HCT116 (cell line): ENCODE measurements around the gene DNAJC25. TPM values are rescaled to one million over a fixed set of nuclear protein-coding genes. Genes with fewer than 3 reads are reported as not detected.

ENCODE experiments used
- ATAC-seq: fragments of 200-7000 bp; cut with Tn5 transposase; 2 replicates; pipeline ENCODE4 v1.9.1; 2020; ENCODE audit warnings: mild to moderate bottlenecking, moderate library complexity
- BruUV-seq: library from RNA; stranded (reverse); fragments of 400-500 nt; replicated peaks from 2 replicates; lab custom pipeline; 2021; lab: Mats Ljungman, UMichigan
- CTCF ChIA-PET: fragments of 300-600 bp; sonication (Branson Sonifier 250); formaldehyde crosslinking; loops from one replicate; lab custom pipeline; 2021; ENCODE audit warnings: antibody characterized with exemption; lab: Charles Lee
- POLR2A ChIA-PET: fragments of 300-600, 350-600 bp; sonication (Branson Sonifier 250); formaldehyde crosslinking; loops from one replicate; lab custom pipeline; 2021; ENCODE audit warnings: antibody characterized with exemption; lab: Charles Lee
- RAD21 ChIA-PET, 2 experiments: fragments of 300-600 bp; sonication (Branson Sonifier 250); formaldehyde crosslinking; loops; one replicate each; lab custom pipeline; 2023; ENCODE audit warnings: low total read pairs in 2 of 2; ENCODE audit not compliant: uncharacterized antibody in 2 of 2, unreplicated experiment in 2 of 2, low non-redundant PET in 1 of 2; lab: Charles Lee
- DNase-seq: peaks from one replicate; pipeline ENCODE4 v3.0.0-alpha.2; 2010; ENCODE audit warnings: low read depth, low spot score
- H2AFZ ChIP-seq: fragments of 200-600 bp; shearing (Covaris generic), sonication (generic); 2 replicates; pipeline ENCODE4 v1.6.1; 2017; ENCODE audit warnings: low read depth, mixed run types, mixed read lengths, antibody characterized with exemption, low read length; ENCODE audit not compliant: poor library complexity, severe bottlenecking
- H3K27ac ChIP-seq: 2 replicates; pipeline ENCODE4 v1.5.1; 2012; ENCODE audit warnings: low read depth, low read length
- H3K27me3 ChIP-seq: fragments of 200-600 bp; sonication (generic); 2 replicates; pipeline ENCODE4 v1.6.1; 2016; ENCODE audit warnings: mixed run types, low read length, mixed read lengths; ENCODE audit not compliant: insufficient read depth
- H3K36me3 ChIP-seq, 2 experiments: fragments of 200-500 bp in 1 of 2; fragments of 200-600 bp in 1 of 2; sonication (Bioruptor generic) in 1 of 2; sonication (generic) in 1 of 2; 2 replicates each; pipeline versions ENCODE4 v1.5.1 to v1.6.1; 2014 to 2016; ENCODE audit warnings: low read length in 2 of 2, inconsistent platforms in 1 of 2, mixed read lengths in 1 of 2, mixed run types in 1 of 2; ENCODE audit not compliant: insufficient read depth in 2 of 2, control insufficient read depth in 1 of 2
- H3K4me1 ChIP-seq, 2 experiments: fragments of 200-600 bp in 1 of 2; sonication (generic) in 1 of 2; 2 replicates each; pipeline versions ENCODE4 v1.5.1 to v1.6.1; 2012 to 2017; ENCODE audit warnings: low read length in 2 of 2, inconsistent platforms in 1 of 2, mild to moderate bottlenecking in 1 of 2, mixed read lengths in 1 of 2, mixed run types in 1 of 2, moderate library complexity in 1 of 2; ENCODE audit not compliant: insufficient read depth in 2 of 2, control insufficient read depth in 1 of 2
- H3K4me2 ChIP-seq: fragments of 200-600 bp; sonication (generic); 2 replicates; pipeline ENCODE4 v1.6.1; 2017; ENCODE audit warnings: mixed run types, low read length, mixed read lengths
- H3K4me3 ChIP-seq, 2 experiments: fragments of 200-600 bp in 1 of 2; sonication (generic) in 1 of 2; replicated peaks in 1 of 2; 2 replicates each; pipeline ENCODE4 v1.5.1; 2011 to 2016; ENCODE audit warnings: low read length in 2 of 2, control low read depth in 1 of 2, low read depth in 1 of 2, mild to moderate bottlenecking in 1 of 2, mixed read lengths in 1 of 2, mixed run types in 1 of 2
- H3K79me2 ChIP-seq: fragments of 200-600 bp; sonication (generic); 2 replicates; pipeline ENCODE4 v1.6.1; 2017; ENCODE audit warnings: mild to moderate bottlenecking, mixed run types, low read length, moderate library complexity, mixed read lengths; ENCODE audit not compliant: insufficient read depth
- H3K9ac ChIP-seq: fragments of 200-600 bp; sonication (generic); 2 replicates; pipeline ENCODE4 v1.6.1; 2016; ENCODE audit warnings: low read length, mixed read lengths
- H3K9me2 ChIP-seq: fragments of 200-600 bp; sonication (generic), shearing (Covaris generic); 2 replicates; pipeline ENCODE4 v1.6.1; 2017; ENCODE audit warnings: mixed run types, mild to moderate bottlenecking, moderate library complexity; ENCODE audit not compliant: insufficient read depth
- H3K9me3 ChIP-seq, 2 experiments: fragments of 200-500 bp in 1 of 2; fragments of 200-600 bp in 1 of 2; sonication (Bioruptor generic) in 1 of 2; sonication (generic) in 1 of 2; 2 replicates each; pipeline ENCODE4 v1.6.1; 2014 to 2017; ENCODE audit warnings: low read length in 2 of 2, mixed read lengths in 2 of 2, inconsistent platforms in 1 of 2, low read depth in 1 of 2, mild to moderate bottlenecking in 1 of 2, mixed run types in 1 of 2, moderate library complexity in 1 of 2; ENCODE audit not compliant: control insufficient read depth in 1 of 2, insufficient read depth in 1 of 2
- H4K20me1 ChIP-seq: fragments of 200-600 bp; sonication (generic), shearing (Covaris generic); 2 replicates; pipeline ENCODE4 v1.6.1; 2017; ENCODE audit warnings: mixed run types, mild to moderate bottlenecking, moderate library complexity; ENCODE audit not compliant: insufficient read depth
- CEBPB ChIP-seq: IDR thresholded peaks from 2 replicates; pipeline ENCODE4 v1.6.1; 2012; ENCODE audit warnings: low read depth
- CTCF ChIP-seq, 3 experiments: fragments of 200-600 bp in 1 of 3; sonication (generic) in 1 of 3; IDR thresholded peaks in 2 of 3; conservative IDR thresholded peaks in 1 of 3; 2 replicates each; pipeline ENCODE4 v1.5.1; 2012 to 2017; ENCODE audit warnings: low read depth in 2 of 3, low read length in 2 of 3, antibody characterized with exemption in 1 of 3, borderline replicate concordance in 1 of 3, control low read depth in 1 of 3, mild to moderate bottlenecking in 1 of 3, mixed read lengths in 1 of 3, mixed run types in 1 of 3, moderate library complexity in 1 of 3; ENCODE audit not compliant: insufficient read depth in 1 of 3
- EGR1 ChIP-seq: IDR thresholded peaks from 2 replicates; pipeline ENCODE4 v1.6.1; 2012; ENCODE audit warnings: low read depth
- ELF1 ChIP-seq: IDR thresholded peaks from 2 replicates; pipeline ENCODE4 v1.6.1; 2012; ENCODE audit warnings: low read depth, borderline replicate concordance
- EZH2 ChIP-seq: fragments of 200-600 bp; sonication (generic); IDR thresholded peaks from 2 replicates; pipeline ENCODE4 v1.6.1; 2017; ENCODE audit warnings: antibody characterized with exemption, mixed run types
- EZH2phosphoT487 ChIP-seq: fragments of 200-600 bp; IDR thresholded peaks from 2 replicates; pipeline ENCODE4 v1.6.1; 2018; ENCODE audit warnings: antibody characterized with exemption, borderline replicate concordance
- POLR2A ChIP-seq: IDR thresholded peaks from 2 replicates; pipeline ENCODE4 v1.7.0; 2011; ENCODE audit warnings: borderline replicate concordance; ENCODE audit not compliant: insufficient read depth, insufficient read length; ENCODE audit errors: extremely low read depth
- POLR2AphosphoS5 ChIP-seq: IDR thresholded peaks from 2 replicates; pipeline ENCODE4 v1.6.1; 2011; ENCODE audit warnings: mild to moderate bottlenecking, low read depth, low read length, moderate library complexity
- RAD21 ChIP-seq: IDR thresholded peaks from 2 replicates; pipeline ENCODE4 v1.6.1; 2012; ENCODE audit warnings: low read depth, mild to moderate bottlenecking
- SIN3A ChIP-seq: IDR thresholded peaks from 2 replicates; pipeline ENCODE4 v1.6.1; 2012; ENCODE audit warnings: low read depth
- SRF ChIP-seq: IDR thresholded peaks from 2 replicates; pipeline ENCODE4 v1.6.1; 2012; ENCODE audit warnings: low read depth
- TCF7L2 ChIP-seq: IDR thresholded peaks from 2 replicates; pipeline ENCODE4 v1.7.0; 2011; ENCODE audit warnings: borderline replicate concordance, inconsistent platforms; ENCODE audit not compliant: insufficient read depth, insufficient read length; ENCODE audit errors: extremely low read depth
- ZNF274 ChIP-seq: fragments of 200-500 bp; sonication (Bioruptor generic); IDR thresholded peaks from 2 replicates; pipeline ENCODE4 v1.6.1; 2014; ENCODE audit warnings: mild to moderate bottlenecking, low read depth, low read length, inconsistent platforms
- intact Hi-C: fragments of 100-400 bp; cut with micrococcal nuclease; formaldehyde crosslinking; loops from 2 replicates; pipeline ENCODE4 v1.10.0; 2022
- total RNA-seq: library from RNA; stranded (reverse); gene quantifications from one replicate; pipeline ENCODE4 v1.2.1, GENCODE V29; 2021; ENCODE audit not compliant: unreplicated experiment
- TF ChIP-seq, protein P1 (sequence below): IDR thresholded peaks from 2 replicates; pipeline ENCODE4 v1.6.1; 2012; ENCODE audit warnings: low read depth
- TF ChIP-seq, protein P2 (sequence below): IDR thresholded peaks from 2 replicates; pipeline ENCODE4 v1.6.1; 2012
- TF ChIP-seq, protein P3 (sequence below): IDR thresholded peaks from 2 replicates; pipeline ENCODE4 v1.6.1; 2012

Gene DNAJC25
- total RNA-seq, 1 experiment from 2014 or later, result 7.1 TPM

- H3K9ac ChIP-seq, result no peak overlapping the region
- no TSS peak for BruUV-seq
- H3K79me2 ChIP-seq, result no peaks in the 10 kb centered on the region
- no peaks in the 10 kb centered on the region for H3K36me3 ChIP-seq
- no peaks in the 10 kb centered on the region for H4K20me1 ChIP-seq
- H3K9me2 ChIP-seq, result no peaks in the 10 kb centered on the region
- DNase-seq, result no peak
- no peak for TF ChIP-seq CEBPB
- no peak for TF ChIP-seq TCF7L2
- TF ChIP-seq, protein P1, sequence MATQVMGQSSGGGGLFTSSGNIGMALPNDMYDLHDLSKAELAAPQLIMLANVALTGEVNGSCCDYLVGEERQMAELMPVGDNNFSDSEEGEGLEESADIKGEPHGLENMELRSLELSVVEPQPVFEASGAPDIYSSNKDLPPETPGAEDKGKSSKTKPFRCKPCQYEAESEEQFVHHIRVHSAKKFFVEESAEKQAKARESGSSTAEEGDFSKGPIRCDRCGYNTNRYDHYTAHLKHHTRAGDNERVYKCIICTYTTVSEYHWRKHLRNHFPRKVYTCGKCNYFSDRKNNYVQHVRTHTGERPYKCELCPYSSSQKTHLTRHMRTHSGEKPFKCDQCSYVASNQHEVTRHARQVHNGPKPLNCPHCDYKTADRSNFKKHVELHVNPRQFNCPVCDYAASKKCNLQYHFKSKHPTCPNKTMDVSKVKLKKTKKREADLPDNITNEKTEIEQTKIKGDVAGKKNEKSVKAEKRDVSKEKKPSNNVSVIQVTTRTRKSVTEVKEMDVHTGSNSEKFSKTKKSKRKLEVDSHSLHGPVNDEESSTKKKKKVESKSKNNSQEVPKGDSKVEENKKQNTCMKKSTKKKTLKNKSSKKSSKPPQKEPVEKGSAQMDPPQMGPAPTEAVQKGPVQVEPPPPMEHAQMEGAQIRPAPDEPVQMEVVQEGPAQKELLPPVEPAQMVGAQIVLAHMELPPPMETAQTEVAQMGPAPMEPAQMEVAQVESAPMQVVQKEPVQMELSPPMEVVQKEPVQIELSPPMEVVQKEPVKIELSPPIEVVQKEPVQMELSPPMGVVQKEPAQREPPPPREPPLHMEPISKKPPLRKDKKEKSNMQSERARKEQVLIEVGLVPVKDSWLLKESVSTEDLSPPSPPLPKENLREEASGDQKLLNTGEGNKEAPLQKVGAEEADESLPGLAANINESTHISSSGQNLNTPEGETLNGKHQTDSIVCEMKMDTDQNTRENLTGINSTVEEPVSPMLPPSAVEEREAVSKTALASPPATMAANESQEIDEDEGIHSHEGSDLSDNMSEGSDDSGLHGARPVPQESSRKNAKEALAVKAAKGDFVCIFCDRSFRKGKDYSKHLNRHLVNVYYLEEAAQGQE, result no peak
- TF ChIP-seq EGR1, result no peak
- TF ChIP-seq EZH2phosphoT487, result no peak
- TF ChIP-seq, protein P2, sequence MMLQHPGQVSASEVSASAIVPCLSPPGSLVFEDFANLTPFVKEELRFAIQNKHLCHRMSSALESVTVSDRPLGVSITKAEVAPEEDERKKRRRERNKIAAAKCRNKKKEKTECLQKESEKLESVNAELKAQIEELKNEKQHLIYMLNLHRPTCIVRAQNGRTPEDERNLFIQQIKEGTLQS, result no peak
- TF ChIP-seq CTCF (IDR thresholded peaks at IDR 0.05 in 2 of 3, conservative IDR thresholded peaks at IDR 0.05 in 1 of 3; ENCODE audit: borderline replicate concordance in 1 of 3, insufficient read depth in 1 of 3, low read depth in 2 of 3, low read length in 2 of 3), result no peak
- TF ChIP-seq SIN3A, result no peak
- no peak for TF ChIP-seq POLR2AphosphoS5
- TF ChIP-seq, protein P3, sequence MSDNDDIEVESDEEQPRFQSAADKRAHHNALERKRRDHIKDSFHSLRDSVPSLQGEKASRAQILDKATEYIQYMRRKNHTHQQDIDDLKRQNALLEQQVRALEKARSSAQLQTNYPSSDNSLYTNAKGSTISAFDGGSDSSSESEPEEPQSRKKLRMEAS, result no peak
- TF ChIP-seq ZNF274, result no peak
- no peak for TF ChIP-seq POLR2A
- TF ChIP-seq ELF1, result no peak
- TF ChIP-seq EZH2, result no peak
- TF ChIP-seq SRF, result no peak
- TF ChIP-seq RAD21, result no peak
- RAD21 ChIA-PET, result no interaction called here
- H3K9me3 ChIP-seq, result no peaks in the 10 kb centered on the region
- POLR2A ChIA-PET, result no interaction called here
- intact Hi-C loops, result loop anchor here (10.0 kb wide), 1 partner anchor 1062 kb away; no protein-coding TSS in a partner anchor
- no peak overlapping the region for H3K4me2 ChIP-seq
- no peak overlapping the region for H3K4me3 ChIP-seq
- H3K27ac ChIP-seq, result no peak overlapping the region
- H2AFZ ChIP-seq, result no peak overlapping the region
- no peaks in the 10 kb centered on the region for H3K27me3 ChIP-seq
- no peak for ATAC-seq
- no peaks in the 10 kb centered on the region for H3K4me1 ChIP-seq
- CTCF ChIA-PET, result no interaction called here
These were observed 65.7 kb downstream of the DNAJC25 start for GRCh38 chr9:111696796-111697195.
